A549 (cell line): ENCODE measurements around the gene KCNJ10.

Experiments
- CHD4 ChIP-seq: fragments of 200-600 bp; sonication (generic); IDR thresholded peaks from 2 replicates; pipeline ENCODE4 v1.6.1; 2016; ENCODE audit warnings: antibody characterized with exemption, mild to moderate bottlenecking, borderline replicate concordance
- CTCF ChIP-seq: fragments of >200 bp; sonication (Bioruptor Twin); formaldehyde crosslinking; IDR thresholded peaks from 3 replicates; pipeline ENCODE4 v1.5.1; 2016
- EHMT2 ChIP-seq: fragments of 200-600 bp; sonication (generic); IDR thresholded peaks from 2 replicates; pipeline ENCODE4 v1.6.1; 2016; ENCODE audit warnings: antibody characterized with exemption, low read depth, mild to moderate bottlenecking, moderate library complexity
- JUN ChIP-seq, 2 experiments: fragments of >200 bp; sonication (Bioruptor Twin); formaldehyde crosslinking; IDR thresholded peaks; 2 replicates in 1 of 2; 3 replicates in 1 of 2; pipeline ENCODE4 v1.6.1; 2016 to 2017
- MAFK ChIP-seq: fragments of 450-650 bp; IDR thresholded peaks from 2 replicates; pipeline ENCODE4 v1.6.1; 2014; ENCODE audit not compliant: partially characterized antibody
- PHF8 ChIP-seq: fragments of 200-600 bp; sonication (generic); IDR thresholded peaks from 2 replicates; pipeline ENCODE4 v1.6.1; 2016; ENCODE audit warnings: low read depth, mild to moderate bottlenecking, antibody characterized with exemption, moderate library complexity, borderline replicate concordance
- POLR2A ChIP-seq: IDR thresholded peaks from 2 replicates; pipeline ENCODE4 v1.6.1; 2012; ENCODE audit warnings: mild to moderate bottlenecking, low read length
- POLR2AphosphoS2 ChIP-seq: conservative IDR thresholded peaks from 2 replicates; pipeline ENCODE4 v1.6.1; 2012; ENCODE audit warnings: low read length, improper control_type of control experiment, inconsistent platforms
- RAD21 ChIP-seq, 2 experiments: fragments of >200 bp in 1 of 2; sonication (Bioruptor Twin) in 1 of 2; formaldehyde crosslinking in 1 of 2; IDR thresholded peaks in 1 of 2; conservative IDR thresholded peaks in 1 of 2; 2 replicates in 1 of 2; 3 replicates in 1 of 2; pipeline ENCODE4 v1.6.1; 2012 to 2018; ENCODE audit warnings: inconsistent platforms in 1 of 2
- ZC3H11A ChIP-seq: fragments of 450-650 bp; IDR thresholded peaks from 2 replicates; pipeline ENCODE4 v1.6.1; 2014; ENCODE audit warnings: antibody characterized with exemption, mild to moderate bottlenecking
- ZFP36 ChIP-seq: fragments of 450-650 bp; IDR thresholded peaks from 2 replicates; pipeline ENCODE4 v1.6.1; 2014; ENCODE audit warnings: borderline replicate concordance; ENCODE audit not compliant: partially characterized antibody
- TF ChIP-seq, protein P1 (sequence below): IDR thresholded peaks from 2 replicates; pipeline ENCODE4 v1.6.1; 2012; ENCODE audit warnings: low read depth, borderline replicate concordance
- TF ChIP-seq, protein P2 (sequence below): IDR thresholded peaks from 2 replicates; pipeline ENCODE4 v1.6.1; 2012
- TF ChIP-seq, protein P3 (sequence below): fragments of 200-600 bp; sonication (generic); IDR thresholded peaks from 2 replicates; pipeline ENCODE4 v1.6.1; 2016; ENCODE audit warnings: antibody characterized with exemption, mild to moderate bottlenecking, moderate library complexity

DNA sequence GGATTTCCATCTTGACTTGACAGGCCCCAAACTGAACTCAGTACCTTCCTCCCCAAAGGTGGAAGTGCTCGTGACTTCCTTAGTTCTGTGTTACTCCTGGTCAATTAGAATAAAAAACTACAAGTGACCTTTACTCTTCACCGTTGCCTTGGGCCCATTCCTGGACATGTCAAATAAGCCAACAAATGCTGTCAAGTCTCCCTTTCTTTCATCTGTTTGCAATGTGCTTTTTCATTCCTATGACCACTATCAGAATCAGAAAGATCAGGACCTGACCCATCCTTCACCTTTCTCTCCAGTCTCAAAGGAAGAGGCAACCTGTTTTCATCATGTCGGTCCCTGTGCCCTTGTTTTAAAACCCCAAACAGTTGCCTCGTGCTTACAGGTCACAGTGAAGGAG lies 4.9 kb upstream of the KCNJ10 start:
- no peak for TF ChIP-seq CTCF
- no peak for TF ChIP-seq PHF8
- TF ChIP-seq POLR2AphosphoS2, result no peak
- TF ChIP-seq MAFK, result no peak
- TF ChIP-seq POLR2A, result no peak
- TF ChIP-seq, protein P1, sequence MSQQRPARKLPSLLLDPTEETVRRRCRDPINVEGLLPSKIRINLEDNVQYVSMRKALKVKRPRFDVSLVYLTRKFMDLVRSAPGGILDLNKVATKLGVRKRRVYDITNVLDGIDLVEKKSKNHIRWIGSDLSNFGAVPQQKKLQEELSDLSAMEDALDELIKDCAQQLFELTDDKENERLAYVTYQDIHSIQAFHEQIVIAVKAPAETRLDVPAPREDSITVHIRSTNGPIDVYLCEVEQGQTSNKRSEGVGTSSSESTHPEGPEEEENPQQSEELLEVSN, result no peak
- TF ChIP-seq, protein P2, sequence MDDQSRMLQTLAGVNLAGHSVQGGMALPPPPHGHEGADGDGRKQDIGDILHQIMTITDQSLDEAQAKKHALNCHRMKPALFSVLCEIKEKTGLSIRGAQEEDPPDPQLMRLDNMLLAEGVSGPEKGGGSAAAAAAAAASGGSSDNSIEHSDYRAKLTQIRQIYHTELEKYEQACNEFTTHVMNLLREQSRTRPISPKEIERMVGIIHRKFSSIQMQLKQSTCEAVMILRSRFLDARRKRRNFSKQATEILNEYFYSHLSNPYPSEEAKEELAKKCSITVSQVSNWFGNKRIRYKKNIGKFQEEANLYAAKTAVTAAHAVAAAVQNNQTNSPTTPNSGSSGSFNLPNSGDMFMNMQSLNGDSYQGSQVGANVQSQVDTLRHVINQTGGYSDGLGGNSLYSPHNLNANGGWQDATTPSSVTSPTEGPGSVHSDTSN, result no peak
- TF ChIP-seq, protein P3, sequence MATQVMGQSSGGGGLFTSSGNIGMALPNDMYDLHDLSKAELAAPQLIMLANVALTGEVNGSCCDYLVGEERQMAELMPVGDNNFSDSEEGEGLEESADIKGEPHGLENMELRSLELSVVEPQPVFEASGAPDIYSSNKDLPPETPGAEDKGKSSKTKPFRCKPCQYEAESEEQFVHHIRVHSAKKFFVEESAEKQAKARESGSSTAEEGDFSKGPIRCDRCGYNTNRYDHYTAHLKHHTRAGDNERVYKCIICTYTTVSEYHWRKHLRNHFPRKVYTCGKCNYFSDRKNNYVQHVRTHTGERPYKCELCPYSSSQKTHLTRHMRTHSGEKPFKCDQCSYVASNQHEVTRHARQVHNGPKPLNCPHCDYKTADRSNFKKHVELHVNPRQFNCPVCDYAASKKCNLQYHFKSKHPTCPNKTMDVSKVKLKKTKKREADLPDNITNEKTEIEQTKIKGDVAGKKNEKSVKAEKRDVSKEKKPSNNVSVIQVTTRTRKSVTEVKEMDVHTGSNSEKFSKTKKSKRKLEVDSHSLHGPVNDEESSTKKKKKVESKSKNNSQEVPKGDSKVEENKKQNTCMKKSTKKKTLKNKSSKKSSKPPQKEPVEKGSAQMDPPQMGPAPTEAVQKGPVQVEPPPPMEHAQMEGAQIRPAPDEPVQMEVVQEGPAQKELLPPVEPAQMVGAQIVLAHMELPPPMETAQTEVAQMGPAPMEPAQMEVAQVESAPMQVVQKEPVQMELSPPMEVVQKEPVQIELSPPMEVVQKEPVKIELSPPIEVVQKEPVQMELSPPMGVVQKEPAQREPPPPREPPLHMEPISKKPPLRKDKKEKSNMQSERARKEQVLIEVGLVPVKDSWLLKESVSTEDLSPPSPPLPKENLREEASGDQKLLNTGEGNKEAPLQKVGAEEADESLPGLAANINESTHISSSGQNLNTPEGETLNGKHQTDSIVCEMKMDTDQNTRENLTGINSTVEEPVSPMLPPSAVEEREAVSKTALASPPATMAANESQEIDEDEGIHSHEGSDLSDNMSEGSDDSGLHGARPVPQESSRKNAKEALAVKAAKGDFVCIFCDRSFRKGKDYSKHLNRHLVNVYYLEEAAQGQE, result no peak
- no peak for TF ChIP-seq CHD4
- TF ChIP-seq EHMT2, result no peak
- no peak for TF ChIP-seq RAD21 (conservative IDR thresholded peaks at IDR 0.05 in 1 of 2, IDR thresholded peaks at IDR 0.05 in 1 of 2)
- TF ChIP-seq ZC3H11A, result no peak
- TF ChIP-seq JUN (IDR thresholded peaks at IDR 0.05), result no peak
- no peak for TF ChIP-seq ZFP36
